ENCODE results near the gene GNAT3. TPM values are rescaled to one million over a fixed set of nuclear protein-coding genes. Genes with fewer than 3 reads are reported as not detected.

Gene GNAT3
- total RNA-seq, 1 donor from 2014 or later: not detected

- Histone ChIP-seq H3K9me3 (no peaks in the 10 kb centered on the region), H3K27ac (no peak overlapping the region), H3K36me3 (no peaks in the 10 kb centered on the region), H3K27me3 (no peaks in the 10 kb centered on the region), H3K4me1 (no peaks in the 10 kb centered on the region), H3K4me3 (no peak overlapping the region)
- intact Hi-C loops (cut with DNase I): no loop called here
- DNase-seq (ENCODE audit: extremely low spot score in 2 of 2): no peak
- TF ChIP-seq CTCF (IDR thresholded peaks at IDR 0.05): no peak
- TF ChIP-seq POLR2AphosphoS5 (IDR thresholded peaks at IDR 0.05; ENCODE audit: insufficient read depth in 1 of 2, low read depth in 1 of 2): no peak
- TF ChIP-seq POLR2A (IDR thresholded peaks at IDR 0.05): no peak
Observed at GRCh38 chr7:80445351-80445750, 66.5 kb downstream of the GNAT3 start.

GRCh38 chr7:80444811-80445210 lies 67.1 kb downstream of the GNAT3 start:
- Histone ChIP-seq H3K27ac (no peak overlapping the region), H3K9me3 (no peaks in the 10 kb centered on the region), H3K4me1 (no peaks in the 10 kb centered on the region), H3K27me3 (no peaks in the 10 kb centered on the region), H3K4me3 (no peak overlapping the region), H3K36me3 (no peaks in the 10 kb centered on the region)
- TF ChIP-seq CTCF (IDR thresholded peaks at IDR 0.05) (no peak), POLR2AphosphoS5 (IDR thresholded peaks at IDR 0.05; ENCODE audit: insufficient read depth in 1 of 2, low read depth in 1 of 2) (no peak), POLR2A (IDR thresholded peaks at IDR 0.05) (no peak)
- intact Hi-C loops (cut with DNase I): no loop called here
- DNase-seq (ENCODE audit: extremely low spot score in 2 of 2): no peak

GRCh38 chr7:80443325-80443724 lies 68.5 kb downstream of the GNAT3 start:
- Histone ChIP-seq H3K4me3 (no peak overlapping the region), H3K4me1 (no peaks in the 10 kb centered on the region), H3K27me3 (no peaks in the 10 kb centered on the region), H3K9me3 (no peaks in the 10 kb centered on the region), H3K27ac (no peak overlapping the region), H3K36me3 (no peaks in the 10 kb centered on the region)
- intact Hi-C loops (cut with DNase I): no loop called here
- DNase-seq (ENCODE audit: extremely low spot score in 2 of 2): no peak
- no peak for TF ChIP-seq POLR2AphosphoS5 (IDR thresholded peaks at IDR 0.05; ENCODE audit: insufficient read depth in 1 of 2, low read depth in 1 of 2)
- TF ChIP-seq CTCF (IDR thresholded peaks at IDR 0.05): no peak
- no peak for TF ChIP-seq POLR2A (IDR thresholded peaks at IDR 0.05)

- H3K36me3 ChIP-seq: no peaks in the 10 kb centered on the region
- no peak for TF ChIP-seq CTCF (IDR thresholded peaks at IDR 0.05)
- no peak for TF ChIP-seq POLR2A (IDR thresholded peaks at IDR 0.05)
- no peak for TF ChIP-seq POLR2AphosphoS5 (IDR thresholded peaks at IDR 0.05; ENCODE audit: insufficient read depth in 1 of 2, low read depth in 1 of 2)
- no peaks in the 10 kb centered on the region for H3K27me3 ChIP-seq
- no peak overlapping the region for H3K27ac ChIP-seq
- no peaks in the 10 kb centered on the region for H3K4me1 ChIP-seq
- intact Hi-C loops (cut with DNase I): no loop called here
- H3K4me3 ChIP-seq: no peak overlapping the region
- DNase-seq (ENCODE audit: extremely low spot score in 2 of 2): no peak
- no peaks in the 10 kb centered on the region for H3K9me3 ChIP-seq
Observed at GRCh38 chr7:80440883-80441282, 71.0 kb downstream of the GNAT3 start.

GRCh38 chr7:80439894-80440821 lies 71.7 kb downstream of the GNAT3 start:
- Histone ChIP-seq H3K9me3 (no peaks in the 10 kb centered on the region), H3K4me1 (no peaks in the 10 kb centered on the region), H3K27ac (no peak overlapping the region), H3K36me3 (no peaks in the 10 kb centered on the region), H3K4me3 (no peak overlapping the region), H3K27me3 (no peaks in the 10 kb centered on the region)
- DNase-seq (ENCODE audit: extremely low spot score in 2 of 2): no peak
- TF ChIP-seq POLR2AphosphoS5 (IDR thresholded peaks at IDR 0.05; ENCODE audit: insufficient read depth in 1 of 2, low read depth in 1 of 2) (peak in 1 of 2 donors; percentile 32), POLR2A (IDR thresholded peaks at IDR 0.05) (no peak)
- intact Hi-C loops (cut with DNase I): no loop called here

All from vagina (tissue), 2 donors.